GM23338 (cell line): Measurements from ENCODE around the gene TCF3. TPM values are rescaled to one million over a fixed set of nuclear protein-coding genes. Genes with fewer than 3 reads are reported as not detected.

Experiments
- ATAC-seq: fragments of 200-7000 bp; cut with Tn5 transposase; 3 replicates; pipeline ENCODE4 v1.9.1; 2020
- DNase-seq: peaks from one replicate; pipeline ENCODE4 v3.0.0-alpha.2; 2015; ENCODE audit warnings: low spot score
- H2AFZ ChIP-seq: fragments of 200-600 bp; sonication (generic); 2 replicates; pipeline ENCODE4 v1.8.0; 2016; ENCODE audit warnings: antibody characterized with exemption, mild to moderate bottlenecking, moderate library complexity
- H3F3A ChIP-seq: fragments of 200-600 bp; sonication (generic); replicated peaks from 2 replicates; pipeline ENCODE4 v1.8.0; 2017; ENCODE audit warnings: antibody characterized with exemption, mixed run types, low read depth
- H3K27ac ChIP-seq: fragments of 200-600 bp; sonication (generic); 2 replicates; pipeline ENCODE4 v1.6.1; 2016; ENCODE audit warnings: low read depth
- H3K27me3 ChIP-seq: fragments of 200-600 bp; sonication (generic); 2 replicates; pipeline ENCODE4 v1.8.0; 2016; ENCODE audit warnings: mild to moderate bottlenecking, mixed run types, moderate library complexity; ENCODE audit not compliant: insufficient read depth
- H3K36me3 ChIP-seq: fragments of 200-600 bp; sonication (generic); 2 replicates; pipeline ENCODE4 v1.8.0; 2016; ENCODE audit warnings: mild to moderate bottlenecking; ENCODE audit not compliant: insufficient read depth
- H3K4me1 ChIP-seq: fragments of 200-600 bp; sonication (generic); 2 replicates; pipeline ENCODE4 v1.8.0; 2016; ENCODE audit warnings: mild to moderate bottlenecking, moderate library complexity; ENCODE audit not compliant: insufficient read depth
- H3K4me2 ChIP-seq: fragments of 200-600 bp; sonication (generic); 2 replicates; pipeline ENCODE4 v1.7.1; 2017; ENCODE audit warnings: mixed run types
- H3K4me3 ChIP-seq: fragments of 200-600 bp; sonication (generic); 2 replicates; pipeline ENCODE4 v1.6.1; 2016; ENCODE audit warnings: mixed run types
- H3K79me2 ChIP-seq: fragments of 200-600 bp; sonication (generic); replicated peaks from 2 replicates; pipeline ENCODE4 v1.8.0; 2017; ENCODE audit warnings: mild to moderate bottlenecking; ENCODE audit not compliant: insufficient read depth
- H3K9me2 ChIP-seq: fragments of 200-600 bp; sonication (generic); 2 replicates; pipeline ENCODE4 v1.8.0; 2017; ENCODE audit not compliant: insufficient read depth
- H4K20me1 ChIP-seq: fragments of 200-600 bp; sonication (generic); replicated peaks from 2 replicates; pipeline ENCODE4 v1.8.0; 2017; ENCODE audit warnings: mild to moderate bottlenecking; ENCODE audit not compliant: insufficient read depth
- H3K27ac Mint-ChIP-seq: 2 replicates; pipeline ENCODE4 v1.8.0; 2020; ENCODE audit warnings: inconsistent platforms, mild to moderate bottlenecking, moderate library complexity, mixed read lengths
- H3K27me3 Mint-ChIP-seq: 3 replicates; pipeline ENCODE4 v1.8.0; 2022; ENCODE audit warnings: low read depth, mild to moderate bottlenecking, moderate library complexity, mixed read lengths, inconsistent platforms; ENCODE audit not compliant: insufficient read depth, poor library complexity
- H3K36me3 Mint-ChIP-seq: 3 replicates; pipeline ENCODE4 v1.8.0; 2021; ENCODE audit warnings: low read depth, mild to moderate bottlenecking, inconsistent platforms, moderate library complexity, mixed read lengths
- H3K4me1 Mint-ChIP-seq: 3 replicates; pipeline ENCODE4 v1.8.0; 2020; ENCODE audit warnings: mild to moderate bottlenecking, inconsistent platforms, mixed read lengths
- H3K4me3 Mint-ChIP-seq: 3 replicates; pipeline ENCODE4 v1.8.0; 2021; ENCODE audit warnings: moderate library complexity, mild to moderate bottlenecking, inconsistent platforms, mixed read lengths
- H3K9me3 Mint-ChIP-seq: 3 replicates; pipeline ENCODE4 v1.8.0; 2020; ENCODE audit warnings: moderate library complexity, mild to moderate bottlenecking, inconsistent platforms, mixed read lengths
- CREB1 ChIP-seq: fragments of 250-450 bp; sonication (Bioruptor Pico); IDR thresholded peaks from 2 replicates; pipeline ENCODE4 v1.5.0; 2020; ENCODE audit warnings: low read depth, mild to moderate bottlenecking, moderate library complexity
- EZH2 ChIP-seq: fragments of 200-600 bp; sonication (generic); IDR thresholded peaks from one replicate; pipeline ENCODE4 v1.8.0; 2017; ENCODE audit warnings: antibody characterized with exemption, mild to moderate bottlenecking, low read depth; ENCODE audit not compliant: unreplicated experiment
- EZH2phosphoT487 ChIP-seq: fragments of 200-600 bp; sonication (generic); IDR thresholded peaks from one replicate; pipeline ENCODE4 v1.8.1; 2018; ENCODE audit warnings: antibody characterized with exemption; ENCODE audit not compliant: unreplicated experiment
- JUNB ChIP-seq: IDR thresholded peaks from one replicate; pipeline ENCODE4 v1.6.1; 2016; ENCODE audit warnings: antibody characterized with exemption; ENCODE audit not compliant: unreplicated experiment
- NANOG ChIP-seq: IDR thresholded peaks from 2 replicates; pipeline ENCODE4 v1.6.1; 2016; ENCODE audit warnings: antibody characterized with exemption, borderline replicate concordance
- POLR2AphosphoS5 ChIP-seq: IDR thresholded peaks from 2 replicates; pipeline ENCODE4 v1.6.1; 2016; ENCODE audit warnings: antibody characterized with exemption, low read depth
- STAT1 ChIP-seq: IDR thresholded peaks from one replicate; pipeline ENCODE4 v1.6.1; 2016; ENCODE audit warnings: antibody characterized with exemption; ENCODE audit not compliant: unreplicated experiment
- ZNF114 ChIP-seq: fragments of 250-450 bp; sonication (Bioruptor Pico); IDR thresholded peaks from 2 replicates; pipeline ENCODE4 v1.5.0; 2020; ENCODE audit warnings: mild to moderate bottlenecking, moderate library complexity
- ZNF331 ChIP-seq: fragments of 250-450 bp; sonication (Bioruptor Pico); IDR thresholded peaks from 2 replicates; pipeline ENCODE4 v1.5.0; 2020; ENCODE audit warnings: low read depth, mild to moderate bottlenecking, moderate library complexity
- polyA plus RNA-seq: library from polyadenylated mRNA; unstranded; fragments of >200 nt; fragmentation: Nextera tagmentation; extraction: Ambion mirVana; gene quantifications from 2 replicates; pipeline ENCODE4 v1.2.1, GENCODE V29; 2016
- total RNA-seq: library from RNA; depleted of rRNA; stranded (reverse); fragments of >200 nt; shearing (Covaris generic); gene quantifications from 2 replicates; pipeline ENCODE4 v1.2.3, GENCODE V29; 2014
- TF ChIP-seq, protein P1 (sequence below), 2 experiments: fragments of 200-600 bp in 1 of 2; sonication (generic) in 1 of 2; conservative IDR thresholded peaks; 2 replicates each; pipeline versions ENCODE4 v1.5.1 to v1.6.1; 2016 to 2017; ENCODE audit warnings: antibody characterized with exemption in 2 of 2, low read depth in 2 of 2, mild to moderate bottlenecking in 2 of 2, moderate library complexity in 1 of 2
- TF ChIP-seq, protein P2 (sequence below): fragments of 250-450 bp; sonication (Bioruptor Pico); IDR thresholded peaks from 2 replicates; pipeline ENCODE4 v1.5.0; 2020; ENCODE audit warnings: mild to moderate bottlenecking, moderate library complexity

TCF3 gene
- total and polyA plus RNA-seq, 2 experiments from 2014 or later: 166 to 383 TPM

DNA sequence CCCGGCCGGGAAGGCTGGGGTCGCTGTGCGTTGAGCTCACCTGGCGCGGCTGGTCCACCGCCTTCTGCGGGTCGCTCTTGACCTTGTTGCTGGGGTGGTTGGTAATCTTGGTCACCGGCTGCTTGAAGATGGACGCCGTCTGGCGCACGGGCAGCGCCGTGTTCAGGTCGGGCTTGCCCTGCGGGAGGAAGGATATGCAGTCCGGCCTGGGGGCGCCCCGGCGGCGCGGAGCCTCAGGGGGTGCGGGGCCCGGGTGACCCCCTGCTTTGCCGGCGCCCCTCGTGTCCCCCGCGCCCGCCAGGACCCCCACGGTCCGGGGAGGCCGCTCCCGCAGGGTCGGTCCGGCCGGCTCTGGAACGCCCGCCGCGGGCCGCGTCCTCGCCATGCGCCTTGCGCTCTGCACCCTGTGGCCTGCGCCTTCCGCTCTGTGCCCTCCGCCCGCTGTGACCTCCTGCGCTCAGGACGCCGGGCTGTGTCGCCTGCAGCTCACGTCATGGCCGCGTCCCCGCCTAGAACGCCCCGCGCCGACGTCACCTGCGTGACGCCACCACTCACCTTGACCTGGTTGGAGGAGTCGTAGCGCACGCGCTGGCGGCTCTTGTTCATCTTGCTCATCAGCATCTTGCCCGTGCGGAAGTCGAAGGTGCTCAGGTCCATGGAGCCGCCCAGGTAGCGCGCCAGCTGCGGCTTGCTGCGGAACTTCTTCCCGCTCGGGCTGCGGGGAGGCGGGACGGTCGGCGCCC, 67.7 kb downstream of the TCF3 start:
- Mint-ChIP-seq H3K27ac (no peak overlapping the region), H3K27me3 (peaks cover 8% of the 10 kb centered on the region), H3K36me3 (peaks cover 66% of the 10 kb centered on the region), H3K9me3 (no peaks in the 10 kb centered on the region), H3K4me3 (no peak overlapping the region), H3K4me1 (no peaks in the 10 kb centered on the region; the same call in 1 of the 3 replicates)
- TF ChIP-seq EZH2phosphoT487 (no peak), EZH2 (no peak), STAT1 (no peak)
- H2AFZ ChIP-seq: no peak overlapping the region
- DNase-seq (no peak), ATAC-seq (no peak)
- no peaks in the 10 kb centered on the region for H3K4me1 ChIP-seq
- no peak overlapping the region for H3K4me2 ChIP-seq
- no peak overlapping the region for H3K4me3 ChIP-seq
- H3K9me2 ChIP-seq: no peaks in the 10 kb centered on the region
- H3K27me3 ChIP-seq: no peaks in the 10 kb centered on the region
- peaks cover 19% of the 10 kb centered on the region for H4K20me1 ChIP-seq
- H3K27ac ChIP-seq: no peak overlapping the region
- peaks cover 2% of the 10 kb centered on the region; the same call in 1 of the 2 replicates for H3F3A ChIP-seq
- H3K36me3 ChIP-seq: no peaks in the 10 kb centered on the region; the same call in 1 of the 2 replicates
- H3K79me2 ChIP-seq: peaks cover 39% of the 10 kb centered on the region

DNA sequence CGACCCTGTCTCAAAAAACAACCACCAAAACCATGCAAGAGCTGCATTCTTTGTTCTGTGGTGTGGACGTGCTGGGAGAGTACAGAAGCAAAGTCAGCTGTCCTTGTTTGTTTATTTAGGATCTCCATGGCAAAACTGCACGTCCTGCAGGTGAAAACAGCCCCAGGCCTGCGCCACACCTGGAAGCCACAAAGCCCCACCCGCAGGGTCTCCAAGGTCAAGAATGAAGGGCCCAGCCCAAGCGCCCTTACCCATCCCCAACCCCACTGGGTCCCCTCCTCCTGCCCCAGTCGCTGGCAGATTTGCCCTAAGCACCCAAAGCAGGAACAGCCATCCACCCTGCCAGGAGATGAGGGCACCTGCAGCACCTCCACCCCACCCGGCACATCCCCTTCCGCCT, 70.2 kb downstream of the TCF3 start:
- ATAC-seq: no peak
- H3K27me3 Mint-ChIP-seq: peaks cover 2% of the 10 kb centered on the region
- peaks cover 14% of the 10 kb centered on the region for H3K79me2 ChIP-seq
- no peaks in the 10 kb centered on the region for H3K9me3 Mint-ChIP-seq
- no peak overlapping the region for H3K4me2 ChIP-seq
- H3F3A ChIP-seq: no peaks in the 10 kb centered on the region
- no peaks in the 10 kb centered on the region for H3K27me3 ChIP-seq
- peaks cover 63% of the 10 kb centered on the region for H3K36me3 Mint-ChIP-seq
- H4K20me1 ChIP-seq: peaks cover 14% of the 10 kb centered on the region
- no peak overlapping the region for H2AFZ ChIP-seq
- no peaks in the 10 kb centered on the region; the same call in 1 of the 2 replicates for H3K36me3 ChIP-seq
- H3K27ac ChIP-seq: no peak overlapping the region
- H3K4me1 Mint-ChIP-seq: no peaks in the 10 kb centered on the region
- no peaks in the 10 kb centered on the region for H3K9me2 ChIP-seq
- no peak overlapping the region for H3K4me3 ChIP-seq
- no peaks in the 10 kb centered on the region for H3K4me1 ChIP-seq
- no peak overlapping the region for H3K27ac Mint-ChIP-seq
- no peak for DNase-seq
- H3K4me3 Mint-ChIP-seq: no peak overlapping the region
- no peak for TF ChIP-seq ZNF331
- TF ChIP-seq POLR2AphosphoS5: no peak
- no peak for TF ChIP-seq CREB1
- no peak for TF ChIP-seq STAT1
- TF ChIP-seq, protein P1, sequence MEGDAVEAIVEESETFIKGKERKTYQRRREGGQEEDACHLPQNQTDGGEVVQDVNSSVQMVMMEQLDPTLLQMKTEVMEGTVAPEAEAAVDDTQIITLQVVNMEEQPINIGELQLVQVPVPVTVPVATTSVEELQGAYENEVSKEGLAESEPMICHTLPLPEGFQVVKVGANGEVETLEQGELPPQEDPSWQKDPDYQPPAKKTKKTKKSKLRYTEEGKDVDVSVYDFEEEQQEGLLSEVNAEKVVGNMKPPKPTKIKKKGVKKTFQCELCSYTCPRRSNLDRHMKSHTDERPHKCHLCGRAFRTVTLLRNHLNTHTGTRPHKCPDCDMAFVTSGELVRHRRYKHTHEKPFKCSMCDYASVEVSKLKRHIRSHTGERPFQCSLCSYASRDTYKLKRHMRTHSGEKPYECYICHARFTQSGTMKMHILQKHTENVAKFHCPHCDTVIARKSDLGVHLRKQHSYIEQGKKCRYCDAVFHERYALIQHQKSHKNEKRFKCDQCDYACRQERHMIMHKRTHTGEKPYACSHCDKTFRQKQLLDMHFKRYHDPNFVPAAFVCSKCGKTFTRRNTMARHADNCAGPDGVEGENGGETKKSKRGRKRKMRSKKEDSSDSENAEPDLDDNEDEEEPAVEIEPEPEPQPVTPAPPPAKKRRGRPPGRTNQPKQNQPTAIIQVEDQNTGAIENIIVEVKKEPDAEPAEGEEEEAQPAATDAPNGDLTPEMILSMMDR (conservative IDR thresholded peaks at IDR 0.05; ENCODE audit: low read depth in 2 of 2): no peak
- TF ChIP-seq NANOG: no peak
- TF ChIP-seq, protein P2, sequence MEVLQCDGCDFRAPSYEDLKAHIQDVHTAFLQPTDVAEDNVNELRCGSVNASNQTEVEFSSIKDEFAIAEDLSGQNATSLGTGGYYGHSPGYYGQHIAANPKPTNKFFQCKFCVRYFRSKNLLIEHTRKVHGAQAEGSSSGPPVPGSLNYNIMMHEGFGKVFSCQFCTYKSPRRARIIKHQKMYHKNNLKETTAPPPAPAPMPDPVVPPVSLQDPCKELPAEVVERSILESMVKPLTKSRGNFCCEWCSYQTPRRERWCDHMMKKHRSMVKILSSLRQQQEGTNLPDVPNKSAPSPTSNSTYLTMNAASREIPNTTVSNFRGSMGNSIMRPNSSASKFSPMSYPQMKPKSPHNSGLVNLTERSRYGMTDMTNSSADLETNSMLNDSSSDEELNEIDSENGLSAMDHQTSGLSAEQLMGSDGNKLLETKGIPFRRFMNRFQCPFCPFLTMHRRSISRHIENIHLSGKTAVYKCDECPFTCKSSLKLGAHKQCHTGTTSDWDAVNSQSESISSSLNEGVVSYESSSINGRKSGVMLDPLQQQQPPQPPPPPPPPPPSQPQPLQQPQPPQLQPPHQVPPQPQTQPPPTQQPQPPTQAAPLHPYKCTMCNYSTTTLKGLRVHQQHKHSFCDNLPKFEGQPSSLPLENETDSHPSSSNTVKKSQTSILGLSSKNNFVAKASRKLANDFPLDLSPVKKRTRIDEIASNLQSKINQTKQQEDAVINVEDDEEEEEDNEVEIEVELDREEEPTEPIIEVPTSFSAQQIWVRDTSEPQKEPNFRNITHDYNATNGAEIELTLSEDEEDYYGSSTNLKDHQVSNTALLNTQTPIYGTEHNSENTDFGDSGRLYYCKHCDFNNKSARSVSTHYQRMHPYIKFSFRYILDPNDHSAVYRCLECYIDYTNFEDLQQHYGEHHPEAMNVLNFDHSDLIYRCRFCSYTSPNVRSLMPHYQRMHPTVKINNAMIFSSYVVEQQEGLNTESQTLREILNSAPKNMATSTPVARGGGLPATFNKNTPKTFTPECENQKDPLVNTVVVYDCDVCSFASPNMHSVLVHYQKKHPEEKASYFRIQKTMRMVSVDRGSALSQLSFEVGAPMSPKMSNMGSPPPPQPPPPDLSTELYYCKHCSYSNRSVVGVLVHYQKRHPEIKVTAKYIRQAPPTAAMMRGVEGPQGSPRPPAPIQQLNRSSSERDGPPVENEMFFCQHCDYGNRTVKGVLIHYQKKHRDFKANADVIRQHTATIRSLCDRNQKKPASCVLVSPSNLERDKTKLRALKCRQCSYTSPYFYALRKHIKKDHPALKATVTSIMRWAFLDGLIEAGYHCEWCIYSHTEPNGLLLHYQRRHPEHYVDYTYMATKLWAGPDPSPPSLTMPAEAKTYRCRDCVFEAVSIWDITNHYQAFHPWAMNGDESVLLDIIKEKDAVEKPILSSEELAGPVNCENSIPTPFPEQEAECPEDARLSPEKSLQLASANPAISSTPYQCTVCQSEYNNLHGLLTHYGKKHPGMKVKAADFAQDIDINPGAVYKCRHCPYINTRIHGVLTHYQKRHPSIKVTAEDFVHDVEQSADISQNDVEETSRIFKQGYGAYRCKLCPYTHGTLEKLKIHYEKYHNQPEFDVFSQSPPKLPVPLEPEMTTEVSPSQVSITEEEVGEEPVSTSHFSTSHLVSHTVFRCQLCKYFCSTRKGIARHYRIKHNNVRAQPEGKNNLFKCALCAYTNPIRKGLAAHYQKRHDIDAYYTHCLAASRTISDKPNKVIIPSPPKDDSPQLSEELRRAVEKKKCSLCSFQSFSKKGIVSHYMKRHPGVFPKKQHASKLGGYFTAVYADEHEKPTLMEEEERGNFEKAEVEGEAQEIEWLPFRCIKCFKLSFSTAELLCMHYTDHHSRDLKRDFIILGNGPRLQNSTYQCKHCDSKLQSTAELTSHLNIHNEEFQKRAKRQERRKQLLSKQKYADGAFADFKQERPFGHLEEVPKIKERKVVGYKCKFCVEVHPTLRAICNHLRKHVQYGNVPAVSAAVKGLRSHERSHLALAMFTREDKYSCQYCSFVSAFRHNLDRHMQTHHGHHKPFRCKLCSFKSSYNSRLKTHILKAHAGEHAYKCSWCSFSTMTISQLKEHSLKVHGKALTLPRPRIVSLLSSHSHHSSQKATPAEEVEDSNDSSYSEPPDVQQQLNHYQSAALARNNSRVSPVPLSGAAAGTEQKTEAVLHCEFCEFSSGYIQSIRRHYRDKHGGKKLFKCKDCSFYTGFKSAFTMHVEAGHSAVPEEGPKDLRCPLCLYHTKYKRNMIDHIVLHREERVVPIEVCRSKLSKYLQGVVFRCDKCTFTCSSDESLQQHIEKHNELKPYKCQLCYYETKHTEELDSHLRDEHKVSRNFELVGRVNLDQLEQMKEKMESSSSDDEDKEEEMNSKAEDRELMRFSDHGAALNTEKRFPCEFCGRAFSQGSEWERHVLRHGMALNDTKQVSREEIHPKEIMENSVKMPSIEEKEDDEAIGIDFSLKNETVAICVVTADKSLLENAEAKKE: no peak
- no peak for TF ChIP-seq EZH2phosphoT487
- no peak for TF ChIP-seq JUNB
- TF ChIP-seq EZH2: no peak
- no peak for TF ChIP-seq ZNF114 (CRISPR knock-in tag)
